Upper lobe of left lung (tissue), 4 donors: ENCODE data around the gene PRELP.

ENCODE experiments used
- CTCF ChIP-seq, 6 experiments: fragments of 450-650 bp in 4 of 6; fragments of 200-600 bp in 2 of 6; sonication (generic) in 2 of 6; IDR thresholded peaks; one replicate each; pipeline ENCODE4 v1.5.1; 2016 to 2019; ENCODE audit warnings: antibody characterized with exemption in 6 of 6
- EP300 ChIP-seq, 4 donors: sonication (generic); formaldehyde crosslinking; IDR thresholded peaks; one replicate each; pipeline ENCODE4 v1.5.1; 2017; ENCODE audit warnings: antibody characterized with exemption in 4 of 4, control low read depth in 2 of 4

GRCh38 chr1:203512848-203513584 is 37.4 kb downstream of the PRELP start:
- TF ChIP-seq CTCF (IDR thresholded peaks at IDR 0.05) (no peak), EP300 (IDR thresholded peaks at IDR 0.05) (no peak)
